Keratinocyte (primary cell): Measurements from ENCODE around the gene C1GALT1C1L. TPM values are rescaled to one million over a fixed set of nuclear protein-coding genes. Genes with fewer than 3 reads are reported as not detected.

ENCODE experiments used
- DNase-seq: peaks from one replicate; pipeline ENCODE4 v3.0.0-alpha.2; 2011; ENCODE audit warnings: low read depth, missing footprints, low spot score
- FAIRE-seq: peaks from 2 replicates; lab custom pipeline; 2011; peaks lifted over from hg19 to GRCh38; lab: Jason Lieb, UNC
- H2AFZ ChIP-seq: 2 replicates; pipeline ENCODE4 v1.6.0; 2012; ENCODE audit warnings: low read length, control low read depth, inconsistent platforms; ENCODE audit not compliant: control insufficient read depth
- H3K27ac ChIP-seq: 2 replicates; pipeline ENCODE4 v1.5.1; 2011; ENCODE audit warnings: low read length; ENCODE audit not compliant: control insufficient read depth, insufficient read depth
- H3K27me3 ChIP-seq: 3 replicates; pipeline ENCODE4 v1.6.0; 2011; ENCODE audit warnings: low read length; ENCODE audit not compliant: control insufficient read depth, insufficient read depth; ENCODE audit errors: extremely low read depth
- H3K36me3 ChIP-seq, 2 experiments: 2 replicates in 1 of 2; 3 replicates in 1 of 2; pipeline ENCODE4 v1.5.1; 2011; ENCODE audit warnings: low read length in 2 of 2, mild to moderate bottlenecking in 1 of 2; ENCODE audit not compliant: control insufficient read depth in 2 of 2, insufficient read depth in 2 of 2; ENCODE audit errors: extremely low read depth in 1 of 2
- H3K4me1 ChIP-seq: 3 replicates; pipeline ENCODE4 v1.5.1; 2011; ENCODE audit warnings: low read length; ENCODE audit not compliant: control insufficient read depth, insufficient read depth; ENCODE audit errors: extremely low read depth
- H3K4me2 ChIP-seq: 3 replicates; pipeline ENCODE4 v1.6.0; 2011; ENCODE audit warnings: low read depth, low read length; ENCODE audit not compliant: control insufficient read depth, insufficient read depth; ENCODE audit errors: extremely low read depth
- H3K4me3 ChIP-seq, 3 experiments: fragments of 200-600 bp in 1 of 3; sonication (generic) in 1 of 3; 2 replicates in 2 of 3; 3 replicates in 1 of 3; pipeline ENCODE4 v1.5.1; 2011 to 2016; ENCODE audit warnings: low read length in 3 of 3, mild to moderate bottlenecking in 3 of 3, control low read depth in 2 of 3, inconsistent platforms in 1 of 3, low read depth in 1 of 3, mixed read lengths in 1 of 3, mixed run types in 1 of 3, moderate library complexity in 1 of 3; ENCODE audit not compliant: control insufficient read depth in 2 of 3, insufficient read depth in 2 of 3; ENCODE audit errors: extremely low read depth in 1 of 3
- H3K79me2 ChIP-seq: 2 replicates; pipeline ENCODE4 v1.6.0; 2012; ENCODE audit warnings: low read length; ENCODE audit not compliant: control insufficient read depth, insufficient read depth
- H3K9ac ChIP-seq: 3 replicates; pipeline ENCODE4 v1.6.0; 2011; ENCODE audit warnings: low read length; ENCODE audit not compliant: control insufficient read depth, insufficient read depth; ENCODE audit errors: extremely low read depth
- H3K9me1 ChIP-seq: 3 replicates; pipeline ENCODE4 v1.6.0; 2011; ENCODE audit warnings: low read length; ENCODE audit not compliant: control insufficient read depth, insufficient read depth; ENCODE audit errors: extremely low read depth
- H3K9me3 ChIP-seq: 2 replicates; pipeline ENCODE4 v1.5.1; 2012; ENCODE audit warnings: low read depth, low read length; ENCODE audit not compliant: control insufficient read depth
- H4K20me1 ChIP-seq: 3 replicates; pipeline ENCODE4 v1.6.0; 2011; ENCODE audit warnings: low read length; ENCODE audit not compliant: control insufficient read depth, insufficient read depth; ENCODE audit errors: extremely low read depth
- CTCF ChIP-seq, 3 experiments: IDR thresholded peaks in 1 of 3; conservative IDR thresholded peaks in 1 of 3; optimal IDR thresholded peaks in 1 of 3; 2 replicates in 2 of 3; 3 replicates in 1 of 3; pipeline versions ENCODE3 to v1.5.1; 2011; ENCODE audit warnings: low read length in 3 of 3, mild to moderate bottlenecking in 3 of 3, moderate library complexity in 2 of 3, control low read depth in 1 of 3, inconsistent platforms in 1 of 3; ENCODE audit not compliant: insufficient read depth in 2 of 3; ENCODE audit errors: extremely low read depth in 1 of 3
- EZH2 ChIP-seq: IDR thresholded peaks from one replicate; pipeline ENCODE4 v1.6.1; 2012; ENCODE audit warnings: inconsistent platforms, mild to moderate bottlenecking, low read length, moderate library complexity
- dilution Hi-C: fragments of 300-500 bp; cut with MboI; formaldehyde crosslinking; loops from one replicate; pipeline ENCODE4 v1.7.0; 2020; ENCODE audit warnings: low sequenced_read_pairs; ENCODE audit not compliant: extremely low pct_ligation_motif_present
- polyA plus RNA-seq, 5 experiments: library from polyadenylated mRNA; depleted of rRNA in 3 of 5; stranded (reverse) in 3 of 5; stranded (forward) in 1 of 5; unstranded in 1 of 5; fragments of >200 nt; gene quantifications; 1 replicate in 1 of 5; 2 replicates in 3 of 5; 3 replicates in 1 of 5; pipeline versions ENCODE4 v1.2.1 to v1.2.3, GENCODE V29; 2011 to 2012; ENCODE audit warnings: missing spikeins in 2 of 5, low read depth in 1 of 5, low replicate concordance in 1 of 5

The C1GALT1C1L gene
- polyA plus RNA-seq, 1 donor (not counting 4 experiments of a cell fraction or from before 2014, with no cell fraction given) = 0.28 TPM

- Histone ChIP-seq H3K9me3 (no peaks in the 10 kb centered on the region), H2AFZ (no peak overlapping the region), H3K9me1 (no peaks in the 10 kb centered on the region), H3K9ac (no peak overlapping the region), H3K27me3 (no peaks in the 10 kb centered on the region), H3K4me1 (no peaks in the 10 kb centered on the region), H3K4me3 (no peak overlapping the region), H3K27ac (no peak overlapping the region), H3K4me2 (no peak overlapping the region), H3K79me2 (no peaks in the 10 kb centered on the region), H3K36me3 (no peaks in the 10 kb centered on the region), H4K20me1 (no peaks in the 10 kb centered on the region)
- DNase-seq = no peak
- TF ChIP-seq CTCF (optimal IDR thresholded peaks at IDR 0.05 in 1 of 3, IDR thresholded peaks at IDR 0.05 in 1 of 3, conservative IDR thresholded peaks at IDR 0.05 in 1 of 3; ENCODE audit: extremely low read depth in 1 of 3, insufficient read depth in 2 of 3, low read length in 3 of 3) = no peak
- TF ChIP-seq EZH2 = no peak
- no peak for FAIRE-seq
- dilution Hi-C loops = no loop called here
Measured at GRCh38 chr2:43653506-43653905, 22.7 kb downstream of the C1GALT1C1L start.

GRCh38 chr2:43648994-43649701 is 27.1 kb downstream of the C1GALT1C1L start:
- Histone ChIP-seq H3K9ac (no peak overlapping the region), H3K4me2 (no peak overlapping the region), H3K9me1 (no peaks in the 10 kb centered on the region), H4K20me1 (no peaks in the 10 kb centered on the region), H3K79me2 (no peaks in the 10 kb centered on the region), H3K4me3 (no peak overlapping the region), H3K4me1 (no peaks in the 10 kb centered on the region), H2AFZ (no peak overlapping the region), H3K36me3 (no peaks in the 10 kb centered on the region), H3K27ac (no peak overlapping the region), H3K9me3 (no peaks in the 10 kb centered on the region), H3K27me3 (no peaks in the 10 kb centered on the region)
- FAIRE-seq = no peak
- DNase-seq = no peak
- TF ChIP-seq EZH2 (no peak), CTCF (optimal IDR thresholded peaks at IDR 0.05 in 1 of 3, IDR thresholded peaks at IDR 0.05 in 1 of 3, conservative IDR thresholded peaks at IDR 0.05 in 1 of 3; ENCODE audit: extremely low read depth in 1 of 3, insufficient read depth in 2 of 3, low read length in 3 of 3) (no peak)
- dilution Hi-C loops = no loop called here
